ENCODE data around the gene BRCA1. TPM values are rescaled to one million over a fixed set of nuclear protein-coding genes. Genes with fewer than 3 reads are reported as not detected.
"Not testable (repeated sequence)": the region's sequence is repeated elsewhere in the genome, so short reads cannot be mapped to it uniquely, and the experiment has no call there.

The BRCA1 gene
- total RNA-seq, 4 donors from 2014 or later: 4.9 to 8.0 (median 5.3) TPM

DNA sequence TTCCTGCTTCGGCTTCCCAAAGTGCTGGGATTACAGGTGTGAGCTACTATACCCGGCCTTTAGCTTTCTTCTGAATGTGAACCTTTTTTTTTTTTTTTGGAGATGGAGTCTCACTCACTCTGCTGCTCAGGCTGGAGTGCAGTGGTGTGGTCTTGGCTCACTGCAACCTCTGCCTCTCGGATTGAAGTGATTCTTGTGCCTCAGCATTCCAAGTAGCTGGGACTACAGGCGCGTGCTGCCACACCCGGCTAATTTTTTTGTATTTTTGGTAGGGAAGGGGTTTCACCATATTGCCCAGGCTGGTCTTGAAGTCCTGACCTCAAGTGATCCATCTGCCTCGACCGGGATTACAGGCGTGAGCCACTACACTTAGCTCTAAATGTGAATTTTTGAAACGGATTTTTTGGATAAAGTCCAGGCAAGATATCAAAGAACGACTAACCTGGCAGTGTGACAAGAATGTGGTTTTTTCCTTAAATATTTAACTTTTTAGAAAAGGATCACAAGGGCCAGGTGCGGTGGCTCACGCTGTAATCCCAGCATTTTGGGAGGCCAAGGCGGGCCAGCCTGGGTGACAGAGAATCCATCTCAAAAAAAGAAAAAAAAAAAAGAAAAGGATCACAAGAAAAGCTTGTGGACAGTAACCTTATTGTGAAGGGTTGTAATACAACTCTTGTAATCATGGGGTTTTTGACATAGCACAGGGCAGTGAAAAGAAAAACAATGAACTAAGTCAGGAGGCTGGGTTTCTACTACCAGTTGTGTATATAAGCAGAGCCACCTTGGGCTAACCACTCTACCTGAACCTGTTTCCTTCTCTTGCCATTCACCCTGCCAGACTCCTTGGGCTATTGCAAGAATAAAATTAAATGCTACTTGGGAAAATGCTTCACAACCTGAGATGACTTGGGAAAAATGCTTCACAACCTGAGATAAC lies 6.2 kb downstream of the BRCA1 start:
- WGBS: 62% methylated on average over 14 of the region's 14 CpGs
- H3K4me1 ChIP-seq: no peaks in the 10 kb centered on the region
- no peaks in the 10 kb centered on the region for H3K9me3 ChIP-seq
- H3K27me3 ChIP-seq: no peaks in the 10 kb centered on the region
- no peak for DNase-seq (ENCODE audit: low spot score in 2 of 2)
- TF ChIP-seq EP300 (IDR thresholded peaks at IDR 0.05): no peak
- TF ChIP-seq POLR2AphosphoS5 (IDR thresholded peaks at IDR 0.05): no peak
- TF ChIP-seq, protein P1, sequence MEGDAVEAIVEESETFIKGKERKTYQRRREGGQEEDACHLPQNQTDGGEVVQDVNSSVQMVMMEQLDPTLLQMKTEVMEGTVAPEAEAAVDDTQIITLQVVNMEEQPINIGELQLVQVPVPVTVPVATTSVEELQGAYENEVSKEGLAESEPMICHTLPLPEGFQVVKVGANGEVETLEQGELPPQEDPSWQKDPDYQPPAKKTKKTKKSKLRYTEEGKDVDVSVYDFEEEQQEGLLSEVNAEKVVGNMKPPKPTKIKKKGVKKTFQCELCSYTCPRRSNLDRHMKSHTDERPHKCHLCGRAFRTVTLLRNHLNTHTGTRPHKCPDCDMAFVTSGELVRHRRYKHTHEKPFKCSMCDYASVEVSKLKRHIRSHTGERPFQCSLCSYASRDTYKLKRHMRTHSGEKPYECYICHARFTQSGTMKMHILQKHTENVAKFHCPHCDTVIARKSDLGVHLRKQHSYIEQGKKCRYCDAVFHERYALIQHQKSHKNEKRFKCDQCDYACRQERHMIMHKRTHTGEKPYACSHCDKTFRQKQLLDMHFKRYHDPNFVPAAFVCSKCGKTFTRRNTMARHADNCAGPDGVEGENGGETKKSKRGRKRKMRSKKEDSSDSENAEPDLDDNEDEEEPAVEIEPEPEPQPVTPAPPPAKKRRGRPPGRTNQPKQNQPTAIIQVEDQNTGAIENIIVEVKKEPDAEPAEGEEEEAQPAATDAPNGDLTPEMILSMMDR (IDR thresholded peaks at IDR 0.05): no peak
- no peak for TF ChIP-seq POLR2A (IDR thresholded peaks at IDR 0.05)
- no peak overlapping the region for H3K4me3 ChIP-seq
- no peaks in the 10 kb centered on the region for H3K36me3 ChIP-seq
- H3K27ac ChIP-seq: no peak overlapping the region

DNA sequence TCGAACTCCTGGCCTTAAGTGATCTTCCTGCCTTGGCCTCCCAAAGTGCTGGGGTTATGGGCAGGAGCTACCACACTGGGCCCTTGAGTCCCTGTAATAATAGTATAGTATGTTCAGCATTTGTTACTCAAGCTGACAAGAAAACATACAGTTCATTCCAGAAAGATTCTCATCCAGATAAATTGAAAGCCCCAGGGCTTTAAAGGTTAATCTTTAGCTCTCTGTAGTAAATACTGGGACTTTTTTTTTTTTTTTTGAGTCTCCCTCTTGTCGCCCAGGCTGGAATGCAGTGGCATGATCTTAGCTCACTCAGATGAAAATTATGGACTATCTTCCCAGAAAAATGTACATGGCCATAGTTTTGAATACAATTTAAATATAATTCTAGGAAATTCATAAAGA lies 11.0 kb downstream of the BRCA1 start:
- WGBS: 65% methylated on average over 2 of the region's 2 CpGs
- TF ChIP-seq POLR2AphosphoS5 (IDR thresholded peaks at IDR 0.05) (no peak), EP300 (IDR thresholded peaks at IDR 0.05) (no peak), POLR2A (IDR thresholded peaks at IDR 0.05) (no peak)
- TF ChIP-seq, protein P1 (IDR thresholded peaks at IDR 0.05): no peak
- H3K27ac ChIP-seq: no peak overlapping the region

DNA sequence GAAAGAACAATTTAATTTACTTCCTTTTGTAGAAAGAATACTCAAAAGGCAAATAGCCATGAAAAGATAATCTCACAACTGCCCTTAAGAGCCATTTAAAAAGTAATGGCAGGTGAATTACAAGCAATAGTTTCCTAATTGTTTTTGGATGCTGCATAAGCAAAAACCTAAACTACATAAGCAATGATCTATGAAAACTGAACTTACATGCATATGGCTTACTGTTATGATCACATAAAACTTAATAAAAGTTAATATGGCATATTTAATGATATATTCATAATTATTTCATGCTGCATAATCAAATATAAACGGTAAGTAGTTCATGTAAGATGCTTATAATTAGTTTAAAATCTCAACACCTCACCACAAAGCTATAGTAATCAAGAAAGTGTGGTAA lies 18.6 kb downstream of the BRCA1 start:
- Histone ChIP-seq H3K9me3 (no peaks in the 10 kb centered on the region), H3K4me3 (no peak overlapping the region), H3K27ac (no peak overlapping the region), H3K4me1 (no peaks in the 10 kb centered on the region), H3K27me3 (no peaks in the 10 kb centered on the region), H3K36me3 (no peaks in the 10 kb centered on the region)
- DNase-seq (ENCODE audit: low spot score in 2 of 2): no peak
- 80% methylated on average over 1 of the region's 1 CpG for WGBS
- TF ChIP-seq, protein P1 (IDR thresholded peaks at IDR 0.05): no peak
- TF ChIP-seq EP300 (IDR thresholded peaks at IDR 0.05) (no peak), POLR2AphosphoS5 (IDR thresholded peaks at IDR 0.05) (no peak), POLR2A (IDR thresholded peaks at IDR 0.05) (no peak)

More for the DNA sequence above, 11.0 kb downstream of the BRCA1 start:
- no peaks in the 10 kb centered on the region for H3K27me3 ChIP-seq
- H3K9me3 ChIP-seq: no peaks in the 10 kb centered on the region
- no peaks in the 10 kb centered on the region for H3K4me1 ChIP-seq
- H3K36me3 ChIP-seq: no peaks in the 10 kb centered on the region
- no peak overlapping the region for H3K4me3 ChIP-seq
- DNase-seq (ENCODE audit: low spot score in 2 of 2): no peak

DNA sequence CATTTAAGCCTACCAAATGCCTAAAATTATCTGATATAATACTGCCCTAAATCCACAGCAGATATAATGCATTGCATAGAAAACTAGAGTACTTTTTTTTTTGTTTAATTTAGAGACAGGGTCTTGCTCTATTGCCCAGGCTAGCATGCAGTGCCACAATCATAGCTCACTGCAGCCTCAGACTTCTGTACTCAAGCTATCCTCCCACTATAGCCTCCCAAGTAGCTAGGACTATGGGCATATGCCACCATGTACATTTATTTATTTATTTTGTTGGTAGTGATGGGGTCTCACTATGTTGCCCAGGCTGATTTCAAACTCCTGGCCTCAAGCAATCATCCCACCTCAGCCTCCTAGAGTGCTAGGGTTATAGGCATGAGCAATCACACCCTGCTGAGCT lies 20.0 kb downstream of the BRCA1 start:
- H3K4me3 ChIP-seq: no peak overlapping the region
- TF ChIP-seq POLR2AphosphoS5 (IDR thresholded peaks at IDR 0.05): no peak
- TF ChIP-seq POLR2A (IDR thresholded peaks at IDR 0.05): no peak
- TF ChIP-seq, protein P1 (IDR thresholded peaks at IDR 0.05): no peak
- no peak for TF ChIP-seq EP300 (IDR thresholded peaks at IDR 0.05)
- H3K36me3 ChIP-seq: no peaks in the 10 kb centered on the region
- H3K27me3 ChIP-seq: no peaks in the 10 kb centered on the region
- H3K9me3 ChIP-seq: no peaks in the 10 kb centered on the region
- no peak overlapping the region for H3K27ac ChIP-seq
- DNase-seq (ENCODE audit: low spot score in 2 of 2): no peak
- H3K4me1 ChIP-seq: no peaks in the 10 kb centered on the region

DNA sequence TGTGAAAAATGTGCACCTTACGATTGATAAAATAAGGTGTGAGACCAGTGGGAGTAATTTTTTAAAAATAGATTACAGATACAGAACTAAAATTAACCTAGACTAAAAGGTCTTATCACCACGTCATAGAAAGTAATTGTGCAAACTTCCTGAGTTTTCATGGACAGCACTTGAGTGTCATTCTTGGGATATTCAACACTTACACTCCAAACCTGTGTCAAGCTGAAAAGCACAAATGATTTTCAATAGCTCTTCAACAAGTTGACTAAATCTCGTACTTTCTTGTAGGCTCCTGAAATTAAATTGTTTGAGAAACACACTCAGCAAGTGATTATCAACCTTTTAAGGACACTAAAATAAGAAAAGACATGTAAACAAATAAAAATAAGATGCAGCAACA lies 20.5 kb downstream of the BRCA1 start:
- H3K27ac ChIP-seq: no peak overlapping the region
- no peaks in the 10 kb centered on the region for H3K4me1 ChIP-seq
- DNase-seq (ENCODE audit: low spot score in 2 of 2): no peak
- no peaks in the 10 kb centered on the region for H3K9me3 ChIP-seq
- 89% methylated on average over 3 of the region's 3 CpGs for WGBS
- TF ChIP-seq POLR2A (IDR thresholded peaks at IDR 0.05) (no peak), POLR2AphosphoS5 (IDR thresholded peaks at IDR 0.05) (no peak), EP300 (IDR thresholded peaks at IDR 0.05) (no peak)
- TF ChIP-seq, protein P1 (IDR thresholded peaks at IDR 0.05): no peak
- no peaks in the 10 kb centered on the region for H3K27me3 ChIP-seq
- no peak overlapping the region for H3K4me3 ChIP-seq
- H3K36me3 ChIP-seq: no peaks in the 10 kb centered on the region

DNA sequence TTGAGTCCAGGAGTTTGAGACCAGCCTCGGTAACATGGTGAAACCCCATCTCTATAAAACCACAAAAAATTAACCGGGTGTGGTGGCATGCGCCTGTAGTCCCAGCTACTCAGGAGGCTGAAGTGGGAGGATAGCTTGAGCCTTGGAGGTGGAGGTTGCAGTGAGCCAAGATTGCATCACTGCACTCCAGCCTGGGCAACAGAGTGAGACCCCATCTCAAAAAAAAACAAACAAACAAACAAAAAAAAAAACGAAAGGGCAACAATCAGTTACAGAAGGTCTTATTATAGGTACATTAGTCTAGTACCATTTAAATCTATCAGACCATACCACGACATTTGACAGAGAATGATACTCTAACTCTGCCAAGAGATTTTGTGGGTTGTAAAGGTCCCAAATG lies 29.8 kb downstream of the BRCA1 start:
- H3K27me3 ChIP-seq, H3K9me3 ChIP-seq, H3K27ac ChIP-seq: not testable (repeated sequence)

More for the DNA sequence above, 29.8 kb downstream of the BRCA1 start:
- H3K4me1 ChIP-seq; H3K4me3 ChIP-seq; H3K36me3 ChIP-seq; DNase-seq (ENCODE audit: low spot score in 2 of 2): not testable (repeated sequence)
- WGBS: 91% methylated on average over 5 of the region's 5 CpGs

Data from suprapubic skin (tissue), 4 donors.